Measurements from ENCODE around the gene SLC12A9. TPM values are rescaled to one million over a fixed set of nuclear protein-coding genes. Genes with fewer than 3 reads are reported as not detected.

SLC12A9 gene
- total RNA-seq, 1 donor: 19.5 TPM

DNA sequence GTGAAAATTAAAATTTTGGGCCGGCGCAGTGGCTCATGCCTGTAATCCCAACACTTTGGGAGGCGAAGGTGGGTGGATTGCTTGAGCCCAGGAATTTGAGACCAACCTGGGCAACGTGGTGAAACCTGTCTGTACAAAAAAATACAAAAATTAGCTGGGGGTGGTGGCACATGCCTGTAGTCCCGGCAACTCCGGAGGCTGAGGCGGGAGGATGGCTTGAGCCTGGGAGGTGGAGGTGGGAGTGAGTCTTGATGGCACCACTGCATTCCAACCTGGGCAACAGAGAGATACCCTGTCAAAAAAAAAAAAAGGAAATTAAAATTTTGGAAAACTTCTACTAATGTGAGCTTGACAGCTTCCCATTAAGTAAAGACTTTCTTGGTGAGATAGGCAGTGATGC lies 25.5 kb downstream of the SLC12A9 start:
- Histone ChIP-seq H3K79me2 (ENCODE audit: insufficient read depth, low read length) (peaks cover 89% of the 10 kb centered on the region), H2AFZ (ENCODE audit: low read length) (no peak overlapping the region), H3K4me3 (ENCODE audit: insufficient read depth, low read length) (no peak overlapping the region), H3K27ac (ENCODE audit: low read depth, low read length) (no peak overlapping the region), H4K20me1 (ENCODE audit: insufficient read depth, low read length) (peaks cover 40% of the 10 kb centered on the region), H3K27me3 (ENCODE audit: insufficient read depth, low read length) (no peaks in the 10 kb centered on the region), H3K9me3 (ENCODE audit: low read depth, low read length) (no peaks in the 10 kb centered on the region), H3K4me2 (ENCODE audit: insufficient read depth, low read length) (no peak overlapping the region), H3K4me1 (ENCODE audit: insufficient read depth, low read length) (peaks cover 23% of the 10 kb centered on the region), H3K36me3 (ENCODE audit: insufficient read depth, low read length) (peaks cover 76% of the 10 kb centered on the region)
- TF ChIP-seq, protein P1, sequence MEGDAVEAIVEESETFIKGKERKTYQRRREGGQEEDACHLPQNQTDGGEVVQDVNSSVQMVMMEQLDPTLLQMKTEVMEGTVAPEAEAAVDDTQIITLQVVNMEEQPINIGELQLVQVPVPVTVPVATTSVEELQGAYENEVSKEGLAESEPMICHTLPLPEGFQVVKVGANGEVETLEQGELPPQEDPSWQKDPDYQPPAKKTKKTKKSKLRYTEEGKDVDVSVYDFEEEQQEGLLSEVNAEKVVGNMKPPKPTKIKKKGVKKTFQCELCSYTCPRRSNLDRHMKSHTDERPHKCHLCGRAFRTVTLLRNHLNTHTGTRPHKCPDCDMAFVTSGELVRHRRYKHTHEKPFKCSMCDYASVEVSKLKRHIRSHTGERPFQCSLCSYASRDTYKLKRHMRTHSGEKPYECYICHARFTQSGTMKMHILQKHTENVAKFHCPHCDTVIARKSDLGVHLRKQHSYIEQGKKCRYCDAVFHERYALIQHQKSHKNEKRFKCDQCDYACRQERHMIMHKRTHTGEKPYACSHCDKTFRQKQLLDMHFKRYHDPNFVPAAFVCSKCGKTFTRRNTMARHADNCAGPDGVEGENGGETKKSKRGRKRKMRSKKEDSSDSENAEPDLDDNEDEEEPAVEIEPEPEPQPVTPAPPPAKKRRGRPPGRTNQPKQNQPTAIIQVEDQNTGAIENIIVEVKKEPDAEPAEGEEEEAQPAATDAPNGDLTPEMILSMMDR (IDR thresholded peaks at IDR 0.05; ENCODE audit: extremely low read depth, low read depth, low read length): no peak
- no peak for DNase-seq (ENCODE audit: insufficient read length, low spot score, missing footprints)

DNA sequence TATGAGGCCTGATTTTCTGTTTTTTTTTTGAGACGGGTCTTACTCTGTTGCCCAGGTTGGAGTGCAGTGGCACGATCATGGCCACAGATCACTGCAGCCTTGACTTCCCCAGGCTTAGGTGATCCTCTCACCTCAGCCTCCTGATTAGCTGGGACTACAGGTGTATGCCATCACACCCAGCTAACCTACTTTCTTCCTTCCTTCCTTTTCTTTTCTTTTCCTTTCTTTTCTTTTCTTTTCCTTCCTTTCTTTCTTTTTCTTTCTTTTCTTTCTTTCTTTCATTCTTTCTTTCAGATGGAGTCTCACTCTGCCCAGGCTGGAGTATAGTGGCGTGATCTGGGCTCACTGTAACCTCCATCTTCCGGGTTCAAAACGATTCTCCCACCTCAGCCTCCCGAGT lies 26.2 kb downstream of the SLC12A9 start:
- H3K4me3 ChIP-seq (ENCODE audit: insufficient read depth, low read length): no peak overlapping the region
- no peak overlapping the region for H2AFZ ChIP-seq (ENCODE audit: low read length)
- peaks cover 40% of the 10 kb centered on the region for H4K20me1 ChIP-seq (ENCODE audit: insufficient read depth, low read length)
- peaks cover 76% of the 10 kb centered on the region for H3K36me3 ChIP-seq (ENCODE audit: insufficient read depth, low read length)
- TF ChIP-seq, protein P1 (IDR thresholded peaks at IDR 0.05; ENCODE audit: extremely low read depth, low read depth, low read length): no peak
- H3K79me2 ChIP-seq (ENCODE audit: insufficient read depth, low read length): peaks cover 92% of the 10 kb centered on the region
- H3K27me3 ChIP-seq (ENCODE audit: insufficient read depth, low read length): no peaks in the 10 kb centered on the region
- DNase-seq (ENCODE audit: insufficient read length, low spot score, missing footprints): no peak
- no peak overlapping the region for H3K4me2 ChIP-seq (ENCODE audit: insufficient read depth, low read length)
- no peak overlapping the region for H3K27ac ChIP-seq (ENCODE audit: low read depth, low read length)
- no peaks in the 10 kb centered on the region for H3K9me3 ChIP-seq (ENCODE audit: low read depth, low read length)
- peaks cover 23% of the 10 kb centered on the region for H3K4me1 ChIP-seq (ENCODE audit: insufficient read depth, low read length)

DNA sequence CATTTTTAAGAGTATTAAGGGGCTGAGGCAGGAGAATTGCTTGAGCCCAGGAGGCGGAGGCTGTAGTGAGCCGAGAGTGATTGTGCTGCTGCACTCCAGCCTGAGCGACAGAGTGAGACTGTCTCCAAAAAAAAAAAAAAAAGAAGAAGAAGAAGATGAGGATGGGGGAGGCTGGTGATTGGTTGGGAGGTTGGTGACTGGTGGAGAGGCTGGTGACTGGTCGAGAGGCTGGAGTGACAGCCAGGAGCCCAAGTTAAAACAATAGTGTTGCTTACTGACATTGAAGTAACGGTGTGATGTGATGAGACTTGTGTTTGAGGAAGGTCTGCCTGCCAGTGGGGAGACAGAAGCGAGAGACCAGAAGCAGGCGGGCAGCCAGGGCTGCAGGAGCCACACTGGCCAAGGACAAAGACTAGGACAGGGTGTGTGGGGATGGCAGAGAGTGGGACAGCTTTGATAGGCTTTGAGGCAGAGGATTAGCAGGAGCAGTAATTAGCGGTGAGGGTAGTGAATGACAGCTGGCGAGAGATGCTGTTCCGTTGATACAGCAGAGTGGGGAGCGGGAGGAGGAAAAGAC lies 27.3 kb downstream of the SLC12A9 start:
- Histone ChIP-seq H3K27me3 (ENCODE audit: insufficient read depth, low read length) (no peaks in the 10 kb centered on the region), H3K4me3 (ENCODE audit: insufficient read depth, low read length) (no peak overlapping the region), H3K27ac (ENCODE audit: low read depth, low read length) (no peak overlapping the region), H3K4me1 (ENCODE audit: insufficient read depth, low read length) (peaks cover 16% of the 10 kb centered on the region), H4K20me1 (ENCODE audit: insufficient read depth, low read length) (peaks cover 41% of the 10 kb centered on the region), H3K4me2 (ENCODE audit: insufficient read depth, low read length) (no peak overlapping the region), H3K79me2 (ENCODE audit: insufficient read depth, low read length) (peaks cover 88% of the 10 kb centered on the region), H3K9me3 (ENCODE audit: low read depth, low read length) (no peaks in the 10 kb centered on the region), H2AFZ (ENCODE audit: low read length) (no peak overlapping the region), H3K36me3 (ENCODE audit: insufficient read depth, low read length) (peaks cover 77% of the 10 kb centered on the region)
- TF ChIP-seq, protein P1 (IDR thresholded peaks at IDR 0.05; ENCODE audit: extremely low read depth, low read depth, low read length): no peak
- peak; percentile 67 for DNase-seq (ENCODE audit: insufficient read length, low spot score, missing footprints)

DNA sequence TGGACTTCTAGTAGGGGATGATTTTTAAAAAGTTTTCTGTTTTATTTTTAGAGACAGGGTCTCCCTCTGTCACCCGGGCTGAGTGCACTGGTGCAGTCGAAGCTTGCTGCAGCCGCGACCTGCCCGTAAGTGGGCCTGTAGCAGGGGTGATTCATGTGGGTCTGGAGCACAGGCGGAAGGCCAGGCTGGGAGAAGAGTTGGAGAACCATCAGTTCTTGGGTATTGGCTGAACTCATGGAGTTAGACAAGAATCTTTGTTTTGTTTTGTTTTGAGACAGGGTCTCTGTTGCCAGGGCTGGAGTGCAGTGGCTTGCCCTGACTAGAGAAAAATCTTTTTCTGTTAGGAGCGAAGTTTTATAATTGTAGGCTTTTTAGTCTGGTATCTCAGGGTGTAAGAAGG lies 28.1 kb downstream of the SLC12A9 start:
- TF ChIP-seq, protein P1 (IDR thresholded peaks at IDR 0.05; ENCODE audit: extremely low read depth, low read depth, low read length): no peak
- Histone ChIP-seq H2AFZ (ENCODE audit: low read length) (no peak overlapping the region), H4K20me1 (ENCODE audit: insufficient read depth, low read length) (peaks cover 39% of the 10 kb centered on the region), H3K4me1 (ENCODE audit: insufficient read depth, low read length) (peaks cover 14% of the 10 kb centered on the region), H3K4me2 (ENCODE audit: insufficient read depth, low read length) (no peak overlapping the region), H3K27ac (ENCODE audit: low read depth, low read length) (no peak overlapping the region), H3K36me3 (ENCODE audit: insufficient read depth, low read length) (peaks cover 85% of the 10 kb centered on the region), H3K27me3 (ENCODE audit: insufficient read depth, low read length) (no peaks in the 10 kb centered on the region), H3K4me3 (ENCODE audit: insufficient read depth, low read length) (no peak overlapping the region), H3K79me2 (ENCODE audit: insufficient read depth, low read length) (peaks cover 85% of the 10 kb centered on the region), H3K9me3 (ENCODE audit: low read depth, low read length) (no peaks in the 10 kb centered on the region)
- no peak for DNase-seq (ENCODE audit: insufficient read length, low spot score, missing footprints)

All from osteoblast (primary cell).